OCI-LY7 (cell line): ENCODE results near the gene TNFRSF12A.

ENCODE experiments used
- CTCF ChIP-seq: fragments of 200-600 bp; sonication (generic); conservative IDR thresholded peaks from 2 replicates; pipeline ENCODE4 v1.5.1; 2014; ENCODE audit warnings: mild to moderate bottlenecking, antibody characterized with exemption, low read length, moderate library complexity, mixed read lengths
- EZH2phosphoT487 ChIP-seq: fragments of 200-600 bp; sonication (generic); IDR thresholded peaks from 2 replicates; pipeline ENCODE4 v1.6.1; 2018; ENCODE audit warnings: low read depth, borderline replicate concordance, mild to moderate bottlenecking, mixed run types, antibody characterized with exemption, low read length, moderate library complexity, mixed read lengths

GRCh38 chr16:2976673-2977072 is 43.5 kb upstream of the TNFRSF12A start:
- TF ChIP-seq CTCF = no peak
- TF ChIP-seq EZH2phosphoT487 = no peak
